HEK293 (cell line): ENCODE data around the gene ZSCAN18.

ENCODE experiments used
- CTCF ChIA-PET: fragments of 350-600 bp; formaldehyde crosslinking; extraction: SDS; loops from one replicate; lab custom pipeline; 2021; ENCODE audit warnings: antibody characterized with exemption; lab: Yijun Ruan, JAX
- POLR2A ChIA-PET: fragments of 300-600 bp; formaldehyde crosslinking; extraction: SDS; loops from one replicate; lab custom pipeline; 2020; ENCODE audit warnings: antibody characterized with exemption, inconsistent platforms; lab: Yijun Ruan, JAX
- H3K27ac ChIP-seq: fragments of 200-500 bp; sonication (Bioruptor generic); 2 replicates; pipeline ENCODE4 v1.5.1; 2014; ENCODE audit warnings: low read depth, low read length, control low read depth, inconsistent platforms; ENCODE audit errors: extremely low read depth
- H3K36me3 ChIP-seq, 2 experiments: fragments of 200-500 bp in 1 of 2; sonication (Bioruptor generic) in 1 of 2; 1 replicate in 1 of 2; 2 replicates in 1 of 2; pipeline ENCODE4 v1.5.1; 2014 to 2017; ENCODE audit warnings: inconsistent platforms in 2 of 2, low read length in 2 of 2; ENCODE audit not compliant: control insufficient read depth in 2 of 2, insufficient read depth in 1 of 2
- H3K4me1 ChIP-seq: fragments of 200-500 bp; sonication (Bioruptor generic); 2 replicates; pipeline ENCODE4 v1.5.1; 2014; ENCODE audit warnings: mild to moderate bottlenecking, low read length, inconsistent platforms; ENCODE audit not compliant: control insufficient read depth, insufficient read depth
- H3K4me3 ChIP-seq: 2 replicates; pipeline ENCODE4 v1.5.1; 2011; ENCODE audit warnings: low read depth, mild to moderate bottlenecking, control low read depth, low read length, moderate library complexity
- H3K9me3 ChIP-seq: fragments of 200-500 bp; sonication (Bioruptor generic); 2 replicates; pipeline ENCODE4 v1.5.1; 2014; ENCODE audit warnings: low read depth, low read length, inconsistent platforms; ENCODE audit not compliant: control insufficient read depth, insufficient read depth
- AEBP2 ChIP-seq: fragments of 450-650 bp; formaldehyde crosslinking; IDR thresholded peaks from 2 replicates; pipeline ENCODE4 v1.5.1; 2016; ENCODE audit warnings: missing biosample characterization, missing genetic modification characterization, borderline replicate concordance
- MYNN ChIP-seq: fragments of 450-650 bp; formaldehyde crosslinking; IDR thresholded peaks from 2 replicates; pipeline ENCODE4 v1.5.1; 2016; ENCODE audit warnings: missing biosample characterization, missing genetic modification characterization, borderline replicate concordance
- OVOL3 ChIP-seq: fragments of 450-650 bp; formaldehyde crosslinking; IDR thresholded peaks from 2 replicates; pipeline ENCODE4 v1.5.1; 2016; ENCODE audit warnings: missing biosample characterization, missing genetic modification characterization
- ZBTB26 ChIP-seq: fragments of 450-650 bp; formaldehyde crosslinking; optimal IDR thresholded peaks from 2 replicates; pipeline ENCODE3; 2016; ENCODE audit warnings: missing biosample characterization, mild to moderate bottlenecking, missing genetic modification characterization
- ZBTB49 ChIP-seq: fragments of 450-650 bp; formaldehyde crosslinking; IDR thresholded peaks from 2 replicates; pipeline ENCODE4 v1.5.1; 2016; ENCODE audit warnings: missing biosample characterization, missing genetic modification characterization, low read depth
- ZEB2 ChIP-seq: fragments of 450-650 bp; formaldehyde crosslinking; IDR thresholded peaks from 2 replicates; pipeline ENCODE4 v1.5.1; 2016; ENCODE audit warnings: missing biosample characterization, missing genetic modification characterization
- ZFP37 ChIP-seq: fragments of 450-650 bp; formaldehyde crosslinking; IDR thresholded peaks from 2 replicates; pipeline ENCODE4 v1.5.1; 2016; ENCODE audit warnings: missing biosample characterization, missing genetic modification characterization
- ZIC2 ChIP-seq: fragments of 450-650 bp; formaldehyde crosslinking; IDR thresholded peaks from 2 replicates; pipeline ENCODE4 v1.5.1; 2016; ENCODE audit warnings: missing biosample characterization, missing genetic modification characterization
- ZNF146 ChIP-seq: fragments of 450-650 bp; formaldehyde crosslinking; IDR thresholded peaks from 2 replicates; pipeline ENCODE4 v1.5.1; 2016; ENCODE audit warnings: missing biosample characterization, missing genetic modification characterization
- ZNF202 ChIP-seq: fragments of 450-650 bp; formaldehyde crosslinking; IDR thresholded peaks from 2 replicates; pipeline ENCODE4 v1.5.1; 2016; ENCODE audit warnings: missing biosample characterization, missing genetic modification characterization, borderline replicate concordance
- ZNF248 ChIP-seq: fragments of 450-650 bp; formaldehyde crosslinking; IDR thresholded peaks from 2 replicates; pipeline ENCODE4 v1.5.1; 2017; ENCODE audit warnings: missing biosample characterization, missing genetic modification characterization
- ZNF274 ChIP-seq, 2 experiments: fragments of 200-500 bp in 1 of 2; fragments of 450-650 bp in 1 of 2; sonication (Bioruptor generic) in 1 of 2; formaldehyde crosslinking in 1 of 2; IDR thresholded peaks; 2 replicates each; pipeline versions ENCODE4 v1.5.1 to v1.6.1; 2014 to 2016; ENCODE audit warnings: borderline replicate concordance in 1 of 2, inconsistent platforms in 1 of 2, low read length in 1 of 2, missing biosample characterization in 1 of 2, missing genetic modification characterization in 1 of 2
- ZNF280C ChIP-seq: fragments of 450-650 bp; formaldehyde crosslinking; IDR thresholded peaks from 2 replicates; pipeline ENCODE4 v1.5.1; 2016; ENCODE audit warnings: missing biosample characterization, missing genetic modification characterization
- ZNF350 ChIP-seq: fragments of 450-650 bp; formaldehyde crosslinking; IDR thresholded peaks from 2 replicates; pipeline ENCODE4 v1.5.0; 2017; ENCODE audit warnings: missing biosample characterization, mild to moderate bottlenecking, missing genetic modification characterization
- ZNF488 ChIP-seq: fragments of 450-650 bp; formaldehyde crosslinking; IDR thresholded peaks from 2 replicates; pipeline ENCODE4 v1.5.1; 2016; ENCODE audit warnings: missing biosample characterization, missing genetic modification characterization
- ZNF521 ChIP-seq: fragments of 450-650 bp; formaldehyde crosslinking; IDR thresholded peaks from 2 replicates; pipeline ENCODE4 v1.5.1; 2017; ENCODE audit warnings: missing biosample characterization, mild to moderate bottlenecking, missing genetic modification characterization
- ZNF549 ChIP-seq: fragments of 450-650 bp; IDR thresholded peaks from 2 replicates; pipeline ENCODE4 v1.5.1; 2018; ENCODE audit warnings: missing biosample characterization, missing genetic modification characterization, mild to moderate bottlenecking, inconsistent platforms, moderate library complexity
- ZNF639 ChIP-seq: fragments of 450-650 bp; formaldehyde crosslinking; IDR thresholded peaks from 2 replicates; pipeline ENCODE4 v1.5.1; 2016; ENCODE audit warnings: missing biosample characterization, missing genetic modification characterization
- ZNF777 ChIP-seq: fragments of 450-650 bp; formaldehyde crosslinking; IDR thresholded peaks from 2 replicates; pipeline ENCODE4 v1.5.1; 2017; ENCODE audit warnings: missing biosample characterization, missing genetic modification characterization, borderline replicate concordance
- ZNF843 ChIP-seq: fragments of 450-650 bp; formaldehyde crosslinking; IDR thresholded peaks from 2 replicates; pipeline ENCODE4 v1.5.1; 2016; ENCODE audit warnings: missing biosample characterization, missing genetic modification characterization
- ZSCAN16 ChIP-seq: fragments of 450-650 bp; formaldehyde crosslinking; IDR thresholded peaks from 2 replicates; pipeline ENCODE4 v1.5.1; 2016; ENCODE audit warnings: missing biosample characterization, missing genetic modification characterization

The ZSCAN18 gene

GRCh38 chr19:58134244-58134643 lies 36.2 kb upstream of the ZSCAN18 start (continued):
- TF ChIP-seq ZFP37 (tag by site-specific recombination) (no peak), ZEB2 (tag by site-specific recombination) (no peak), ZNF248 (tag by site-specific recombination) (no peak), ZNF639 (tag by site-specific recombination) (no peak), ZNF202 (tag by site-specific recombination) (no peak), ZNF843 (tag by site-specific recombination) (no peak)
- TF ChIP-seq, all 188 proteins: peak for 0

GRCh38 chr19:58129284-58129683 lies 31.3 kb upstream of the ZSCAN18 start:
- no peak for TF ChIP-seq ZNF521 (tag by site-specific recombination)
- TF ChIP-seq AEBP2 (tag by site-specific recombination): no peak
- no peak for TF ChIP-seq ZNF146 (tag by site-specific recombination)
- TF ChIP-seq ZNF549 (tag by site-specific recombination): no peak
- TF ChIP-seq ZNF843 (tag by site-specific recombination): no peak
- TF ChIP-seq ZNF274 (IDR thresholded peaks at IDR 0.05; ENCODE audit: low read length): no peak
- TF ChIP-seq ZNF274 (tag by site-specific recombination; IDR thresholded peaks at IDR 0.05; ENCODE audit: borderline replicate concordance): no peak
- no peak for TF ChIP-seq MYNN (tag by site-specific recombination)
- no peak for TF ChIP-seq ZBTB26 (tag by site-specific recombination)
- TF ChIP-seq OVOL3: no peak
- no peak for TF ChIP-seq ZNF777 (tag by site-specific recombination)
- no peak for TF ChIP-seq ZBTB49 (tag by site-specific recombination)
- TF ChIP-seq ZNF280C (tag by site-specific recombination): no peak
- no peak for TF ChIP-seq ZIC2 (tag by site-specific recombination)
- no peak for TF ChIP-seq ZNF488
- no peak for TF ChIP-seq ZSCAN16
- TF ChIP-seq ZNF350: no peak
- Histone ChIP-seq H3K36me3 (peaks cover 12 to 57% of the 10 kb centered on the region in 2 experiments; a peak in 2 of 3 replicates), H3K4me1 (no peaks in the 10 kb centered on the region), H3K9me3 (peaks cover 13% of the 10 kb centered on the region), H3K27ac (no peak overlapping the region), H3K4me3 (no peak overlapping the region)
- CTCF ChIA-PET: interaction anchor here (0.6 kb wide), 2 partner anchors 25 to 1707 kb away, joined by 3 read pairs; no protein-coding TSS in a partner anchor
- POLR2A ChIA-PET: no interaction called here
